Measurements from ENCODE around the gene ABCB11.

ABCB11 gene

DNA sequence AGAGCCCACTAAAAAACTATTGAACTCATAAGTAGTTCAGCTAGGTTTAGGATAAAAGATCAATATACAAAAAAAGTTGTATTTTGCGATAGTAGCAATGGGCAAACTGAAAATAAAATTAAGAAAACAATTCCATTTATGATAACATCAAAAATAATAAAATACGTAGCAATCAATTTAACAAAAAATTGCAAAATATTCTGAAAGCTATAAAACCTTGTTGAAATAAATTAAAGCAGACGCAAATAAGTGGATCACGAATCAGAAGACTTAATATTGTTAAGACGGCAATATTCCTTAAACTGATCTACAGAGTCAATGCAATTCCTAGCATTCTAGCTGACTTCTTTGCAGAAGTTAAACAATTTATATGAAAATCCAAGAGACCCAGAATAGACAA lies 24.5 kb downstream of the ABCB11 start:
- no peak for DNase-seq

- DNase-seq = no peak
Measured at GRCh38 chr2:169005994-169006393, 25.1 kb downstream of the ABCB11 start.

DNA sequence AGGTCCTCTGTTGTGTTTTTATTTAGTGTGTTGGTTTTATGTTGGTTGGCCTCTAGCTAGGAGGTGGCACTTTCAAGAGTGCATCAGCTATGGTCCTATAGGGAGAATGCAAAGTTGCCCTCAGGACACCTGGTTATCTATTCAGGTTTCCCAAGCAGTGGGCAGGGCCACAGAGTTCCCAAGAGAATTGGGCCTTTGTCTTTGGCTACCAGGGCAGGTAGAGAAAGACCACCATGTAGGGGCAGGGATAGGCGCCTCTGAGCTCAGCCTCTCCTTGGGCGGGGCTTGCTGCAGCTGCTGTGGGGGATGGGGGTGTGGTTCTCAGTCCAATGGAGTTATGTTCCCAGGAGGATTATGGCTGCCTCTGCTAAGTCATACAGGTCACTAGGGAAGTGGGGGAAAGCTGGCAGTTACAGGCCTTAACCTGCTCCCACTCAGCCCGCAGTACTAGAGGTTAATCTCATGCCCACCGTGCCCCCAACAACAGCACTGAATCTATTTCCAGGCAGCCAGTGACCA lies 26.0 kb downstream of the ABCB11 start:
- DNase-seq = no peak

- DNase-seq = no peak
Measured at GRCh38 chr2:169002161-169002738, 28.9 kb downstream of the ABCB11 start.

- DNase-seq = no peak
Measured at GRCh38 chr2:169001116-169001815, 29.9 kb downstream of the ABCB11 start.

- no peak for DNase-seq
Measured at GRCh38 chr2:168999668-169000213, 31.4 kb downstream of the ABCB11 start.

GRCh38 chr2:168998609-168999211 lies 32.4 kb downstream of the ABCB11 start:
- no peak for DNase-seq

- DNase-seq = no peak
Measured at GRCh38 chr2:168997794-168998193, 33.3 kb downstream of the ABCB11 start.

DNA sequence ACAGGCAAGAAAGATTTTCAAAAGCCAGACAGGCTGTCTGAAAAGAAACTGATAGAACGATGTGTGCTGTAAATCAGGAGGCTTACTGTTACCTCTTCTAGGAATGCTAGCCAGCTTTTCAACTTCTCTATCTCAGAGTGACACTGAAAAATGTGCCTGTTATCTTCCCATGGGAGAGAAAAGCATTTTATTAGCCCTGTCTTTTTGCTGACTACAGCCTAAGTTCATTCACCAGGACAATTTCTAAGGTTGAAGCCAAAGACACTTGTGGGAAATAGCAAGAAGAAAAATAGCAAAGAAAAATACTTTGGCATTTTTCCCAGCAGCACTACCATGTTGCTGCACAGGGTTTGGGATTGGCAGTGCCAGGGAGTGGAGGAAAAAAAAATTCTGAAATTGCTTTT lies 34.0 kb downstream of the ABCB11 start:
- no peak for DNase-seq

DNA sequence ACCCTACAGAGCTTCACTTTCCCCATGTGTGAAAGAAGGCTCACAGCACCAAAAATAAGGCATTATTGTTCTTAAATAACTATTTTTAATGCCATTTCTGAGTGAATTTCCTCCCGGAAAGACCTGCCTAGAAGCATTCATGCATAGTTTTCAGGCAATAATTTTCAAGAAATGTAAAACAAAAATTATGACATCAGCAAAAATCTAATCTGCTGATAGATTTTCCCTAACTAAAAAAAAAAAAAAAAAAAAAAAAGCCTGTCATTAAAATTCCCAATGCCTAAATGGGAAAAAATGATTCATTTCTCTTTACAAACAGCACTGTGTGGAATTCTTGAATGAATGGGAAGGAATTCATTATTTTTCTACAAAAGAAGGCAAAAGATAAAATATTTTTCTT lies 35.4 kb downstream of the ABCB11 start:
- DNase-seq = no peak

GRCh38 chr2:168993538-168993937 lies 37.6 kb downstream of the ABCB11 start:
- DNase-seq = no peak

DNA sequence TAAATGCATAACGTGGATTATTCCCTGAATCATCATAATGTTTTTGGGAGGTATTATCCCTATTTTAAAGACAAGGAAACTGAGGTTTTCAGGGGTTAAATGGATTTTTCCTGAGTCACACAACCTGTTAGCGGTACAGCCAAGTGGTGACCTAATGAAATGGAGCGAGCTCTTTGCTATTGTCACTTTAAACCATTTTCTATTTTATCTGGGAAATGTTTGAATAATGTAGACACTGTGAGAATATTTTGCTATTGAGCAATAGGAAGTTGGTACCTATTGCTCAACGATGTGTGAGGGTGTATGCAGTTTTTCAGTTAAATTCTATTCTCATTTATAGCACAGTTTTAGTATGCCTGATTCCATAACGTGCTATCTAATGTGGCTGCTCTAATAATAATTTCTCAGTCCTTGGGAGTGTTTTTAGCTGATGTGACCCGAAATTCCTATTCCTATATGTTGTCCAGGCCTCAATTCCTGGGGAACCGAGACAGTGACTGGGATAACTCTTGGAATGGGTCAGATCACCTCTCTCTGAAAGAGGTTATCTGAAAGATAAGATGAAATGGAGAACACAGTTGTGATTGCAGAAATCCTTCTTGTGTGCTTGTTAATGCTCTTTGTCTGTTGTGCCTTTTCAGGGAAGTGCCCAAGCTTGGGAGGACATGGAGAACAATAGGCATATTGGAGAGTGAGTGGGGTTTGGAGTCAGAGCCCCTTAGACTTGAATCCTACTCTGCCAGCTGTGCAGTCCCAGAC lies 38.4 kb downstream of the ABCB11 start:
- DNase-seq = no peak

- no peak for DNase-seq
Measured at GRCh38 chr2:168992026-168992425, 39.1 kb downstream of the ABCB11 start.

DNA sequence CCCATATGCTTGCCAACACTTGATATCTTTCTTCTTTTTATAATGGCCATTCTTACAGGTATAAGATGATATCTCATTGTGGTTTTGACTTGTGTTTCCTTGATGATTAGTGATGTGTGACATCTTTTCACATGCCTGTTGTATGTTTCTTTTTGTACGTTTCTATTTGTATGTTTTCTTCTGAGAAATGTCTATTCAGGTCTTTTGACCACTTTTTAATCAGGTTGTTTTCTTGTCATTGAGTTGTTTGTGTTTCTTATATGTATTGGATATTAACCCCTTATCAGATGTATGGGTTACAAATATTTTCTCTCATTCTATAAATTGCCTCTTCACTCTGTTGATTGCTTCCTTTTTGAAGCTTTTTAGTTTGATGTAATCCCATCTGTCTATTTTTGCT lies 42.4 kb downstream of the ABCB11 start:
- DNase-seq = no peak

DNA sequence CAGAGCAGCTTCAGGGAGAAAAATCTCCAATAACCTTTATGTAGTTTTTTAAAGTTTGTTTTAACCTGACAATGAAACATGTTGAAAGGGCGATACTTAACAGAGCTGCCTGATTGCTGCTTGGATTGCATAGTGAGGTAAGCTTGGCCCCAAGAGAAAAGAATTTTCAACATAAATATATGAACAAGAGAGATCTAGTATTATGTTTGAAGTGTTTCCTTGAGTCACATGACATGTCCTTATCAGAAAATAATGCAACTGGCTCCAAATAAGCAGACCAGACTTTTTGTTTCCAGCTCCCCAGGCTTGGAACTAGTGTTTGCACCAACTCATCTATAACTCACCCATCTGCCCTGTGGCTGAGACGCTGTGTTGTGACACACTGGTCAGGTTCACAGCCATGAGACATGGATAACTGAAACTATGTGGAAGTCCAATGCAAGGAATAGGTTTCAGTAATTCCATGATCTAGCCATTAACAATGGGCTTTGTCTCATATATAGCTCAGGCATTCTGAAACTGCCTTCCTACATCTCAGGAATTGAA lies 44.7 kb downstream of the ABCB11 start:
- no peak for DNase-seq

GRCh38 chr2:168981651-168982050 lies 49.5 kb downstream of the ABCB11 start:
- DNase-seq = no peak

DNA sequence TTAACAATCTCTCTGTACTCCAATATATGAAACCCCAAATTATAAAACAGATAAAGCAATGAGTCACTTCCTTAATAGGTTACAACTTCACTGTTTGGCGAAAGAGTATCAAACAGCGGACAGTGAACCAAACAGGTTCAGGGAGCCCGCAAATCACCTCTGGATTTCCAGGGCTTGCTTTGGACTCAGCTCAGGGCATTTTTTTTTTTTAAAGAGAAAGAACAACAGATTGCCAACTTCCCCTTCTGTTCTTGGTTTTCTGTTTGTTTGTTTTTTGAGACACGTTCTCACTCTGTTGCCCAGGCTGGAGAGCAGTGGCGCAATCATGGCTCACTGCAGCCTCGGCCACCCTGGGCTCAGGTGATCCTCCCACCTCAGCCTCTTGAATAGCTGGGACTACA lies 52.7 kb downstream of the ABCB11 start:
- DNase-seq = no peak

DNA sequence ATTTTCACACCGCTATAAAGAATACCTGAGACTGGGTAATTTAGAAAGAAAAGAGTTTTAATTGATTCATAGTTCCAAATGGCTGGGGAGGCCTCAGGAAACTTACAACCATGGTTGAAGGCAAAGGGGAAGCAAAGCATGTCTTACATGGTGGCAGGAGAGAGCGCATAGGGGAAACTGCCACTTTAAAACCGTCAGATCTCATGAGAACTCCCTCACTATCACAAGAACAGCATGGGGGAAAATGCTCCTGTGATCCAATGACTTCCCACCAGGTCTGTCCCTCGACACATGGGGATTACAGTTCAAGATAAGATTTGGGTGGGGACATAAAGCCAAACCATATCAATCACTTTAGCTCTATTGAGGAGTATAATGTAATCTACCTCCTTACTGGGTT lies 53.5 kb downstream of the ABCB11 start:
- DNase-seq = no peak

DNA sequence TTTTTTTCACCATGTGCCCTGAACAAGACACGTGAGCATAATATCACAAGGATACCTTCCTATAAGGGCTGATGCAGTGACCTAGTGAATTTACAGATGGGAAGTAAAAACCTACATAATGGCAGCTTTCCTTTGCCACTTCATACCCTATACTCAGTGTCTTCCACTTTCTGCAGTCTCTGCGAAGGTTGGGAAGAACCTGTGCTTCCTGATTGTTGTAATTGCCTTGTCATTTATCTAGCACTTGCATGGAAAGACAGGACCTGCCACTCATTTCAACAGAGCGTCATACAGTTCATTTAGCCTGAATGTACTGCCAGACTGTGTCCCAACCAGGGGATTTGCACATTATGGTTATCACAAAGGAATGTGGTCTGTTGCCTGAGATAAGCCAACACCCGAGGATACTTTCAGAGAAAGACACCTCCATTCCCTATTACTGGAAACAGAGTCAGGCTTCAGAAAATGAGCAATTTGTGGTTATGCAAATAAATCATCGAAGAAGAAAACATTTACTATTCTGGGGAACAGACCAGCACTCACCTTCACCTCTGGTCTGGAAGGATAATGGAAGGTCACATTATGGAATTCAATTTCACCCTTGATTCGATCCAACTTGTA lies 55.0 kb downstream of the ABCB11 start:
- peak; percentile 26 for DNase-seq

DNA sequence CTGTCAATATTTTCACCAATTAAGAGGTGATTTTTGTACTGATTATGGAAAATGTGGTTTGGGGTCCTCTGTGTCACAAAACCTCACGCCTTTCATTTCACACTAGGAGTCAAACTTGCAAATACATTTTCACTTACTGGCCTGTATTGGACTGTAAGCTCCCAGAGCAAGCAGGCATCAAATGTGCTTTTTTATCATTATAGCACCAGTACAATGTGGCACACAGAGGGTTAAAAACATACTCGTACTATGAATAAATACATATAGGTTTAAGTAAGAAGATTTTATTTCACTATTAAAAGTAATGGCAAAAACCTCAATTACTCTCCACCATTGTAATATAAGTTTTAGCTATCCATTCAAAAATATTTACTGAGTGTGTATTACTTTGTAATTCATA lies 56.7 kb downstream of the ABCB11 start:
- DNase-seq = no peak

DNA sequence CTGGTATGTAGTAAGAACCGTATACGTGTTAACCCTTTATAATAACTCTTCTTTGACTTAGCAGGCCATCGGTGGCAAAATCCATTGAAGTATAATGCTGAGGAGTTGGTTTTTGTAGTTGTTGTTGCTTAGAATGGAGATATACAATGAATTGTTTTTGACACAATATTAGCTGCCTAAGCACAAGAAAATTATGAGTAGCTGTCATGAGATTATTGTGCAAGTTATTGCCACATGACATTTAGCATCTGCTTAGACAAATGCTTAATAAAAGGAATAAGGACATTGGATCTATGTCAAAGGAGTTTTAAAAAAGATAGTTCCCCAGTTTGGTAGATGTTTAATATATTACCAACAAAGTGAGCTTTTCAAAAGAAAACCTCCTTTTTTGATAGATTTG lies 59.9 kb downstream of the ABCB11 start:
- DNase-seq = no peak

DNA sequence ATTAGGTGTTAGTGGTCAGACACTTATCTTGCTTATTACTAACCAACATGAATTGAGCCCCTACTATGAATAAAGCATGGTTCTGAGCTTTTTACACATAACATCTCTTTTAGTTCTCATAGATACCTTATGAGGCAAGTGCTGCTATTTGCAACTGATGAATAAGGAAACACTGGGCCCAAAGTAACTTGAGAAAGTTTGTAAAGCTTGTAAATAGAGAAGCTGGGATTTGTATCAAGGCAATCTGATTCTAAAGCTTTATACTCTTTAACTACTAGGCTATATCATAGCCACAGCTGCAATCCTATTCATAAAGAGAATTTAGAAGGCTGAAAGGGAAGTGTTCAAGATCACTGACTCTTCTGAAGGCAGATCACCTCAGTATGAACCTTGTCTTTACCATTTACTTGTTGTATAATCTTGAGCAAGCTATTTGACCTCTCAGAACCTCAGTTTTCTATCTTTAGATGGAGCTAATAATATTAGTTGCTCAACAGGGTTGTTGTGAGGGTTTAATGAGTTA lies 60.4 kb downstream of the ABCB11 start:
- no peak for DNase-seq
